ENCODE data around the gene NADK2. TPM values are rescaled to one million over a fixed set of nuclear protein-coding genes. Genes with fewer than 3 reads are reported as not detected.

NADK2 gene
- polyA plus RNA-seq, 1 donor = 50.6 TPM

DNA sequence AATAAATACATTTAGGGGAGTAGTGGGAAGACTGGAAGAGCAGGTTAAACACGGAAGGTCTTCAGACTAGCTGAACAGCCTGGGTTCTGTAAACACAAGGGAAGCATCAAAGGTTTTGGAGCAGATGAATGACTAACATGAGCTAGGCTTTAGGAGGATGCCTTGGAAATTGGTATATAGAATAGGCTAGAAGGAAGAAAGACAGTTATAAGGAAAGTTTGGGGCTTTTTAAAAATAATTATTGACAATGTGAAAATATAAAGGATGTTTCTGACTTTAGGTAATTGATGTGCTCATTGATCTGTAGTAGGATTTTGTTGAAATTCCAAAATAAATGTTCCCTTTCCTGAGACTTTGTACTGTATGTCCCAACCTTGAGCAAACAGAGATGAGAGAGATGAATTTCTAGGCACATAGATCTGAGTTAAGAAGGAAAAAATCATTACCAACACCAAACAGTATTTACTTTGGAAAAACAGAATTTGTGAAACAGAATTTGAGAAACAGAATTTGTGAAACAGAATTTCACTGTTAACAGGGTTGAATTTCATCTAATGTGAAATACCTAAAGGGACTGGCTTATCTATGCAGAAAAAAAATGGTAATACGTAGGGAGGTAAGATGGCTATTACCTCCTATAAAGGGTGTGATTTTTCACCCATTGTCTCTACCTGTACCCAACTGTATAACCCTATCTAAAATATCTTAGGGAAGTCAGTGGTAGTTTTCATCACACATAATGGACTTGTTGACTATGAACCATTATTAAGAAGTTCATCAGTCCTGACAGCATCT lies 61.0 kb downstream of the NADK2 start:
- H3K36me3 ChIP-seq (ENCODE audit: control insufficient read depth, insufficient read depth, low read length) = peaks cover 38% of the 10 kb centered on the region
- no peaks in the 10 kb centered on the region for H3K27me3 ChIP-seq (ENCODE audit: control insufficient read depth, insufficient read depth, low read length)
- no peak overlapping the region for H3K4me3 ChIP-seq (ENCODE audit: low read length)
- no peaks in the 10 kb centered on the region for H3K9me3 ChIP-seq (ENCODE audit: control insufficient read depth, low read depth, low read length)
- no peak for DNase-seq
- WGBS (ENCODE audit: insufficient coverage, low lambda C conversion rate) = 17% methylated on average over 1 of the region's 2 CpGs
- no peak overlapping the region for H3K27ac ChIP-seq (ENCODE audit: low read length)
- no peaks in the 10 kb centered on the region for H3K4me1 ChIP-seq (ENCODE audit: control insufficient read depth, insufficient read depth, low read length)

- WGBS (ENCODE audit: insufficient coverage, low lambda C conversion rate) = 68% methylated on average over 3 of the region's 4 CpGs
- no peak for DNase-seq
- Histone ChIP-seq H3K4me1 (ENCODE audit: control insufficient read depth, insufficient read depth, low read length) (no peaks in the 10 kb centered on the region), H3K4me3 (ENCODE audit: low read length) (no peak overlapping the region), H3K27ac (ENCODE audit: low read length) (no peak overlapping the region), H3K9me3 (ENCODE audit: control insufficient read depth, low read depth, low read length) (no peaks in the 10 kb centered on the region), H3K27me3 (ENCODE audit: control insufficient read depth, insufficient read depth, low read length) (no peaks in the 10 kb centered on the region), H3K36me3 (ENCODE audit: control insufficient read depth, insufficient read depth, low read length) (peaks cover 38% of the 10 kb centered on the region)
Observed at GRCh38 chr5:36179950-36180349, 61.8 kb downstream of the NADK2 start.

DNA sequence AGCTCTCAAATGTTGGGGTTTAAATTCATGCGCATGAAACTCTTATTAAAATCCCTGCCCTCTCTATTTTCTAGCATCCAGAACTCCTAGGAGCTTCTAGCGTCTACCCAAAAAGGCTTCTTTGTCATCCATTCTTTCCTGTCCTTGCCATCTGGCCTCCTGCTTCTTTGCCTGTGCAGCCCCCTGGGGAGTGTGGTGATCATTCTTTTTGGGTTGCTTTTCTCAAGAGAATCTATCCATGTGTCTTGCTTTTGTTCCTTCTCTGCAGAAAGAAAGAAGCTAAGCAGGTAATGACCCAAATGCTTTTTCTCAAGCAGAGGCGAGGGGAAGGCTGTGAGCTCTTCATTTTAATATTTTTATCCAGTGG lies 63.2 kb downstream of the NADK2 start:
- Histone ChIP-seq H3K9me3 (ENCODE audit: control insufficient read depth, low read depth, low read length) (no peaks in the 10 kb centered on the region), H3K4me1 (ENCODE audit: control insufficient read depth, insufficient read depth, low read length) (no peaks in the 10 kb centered on the region), H3K4me3 (ENCODE audit: low read length) (no peak overlapping the region), H3K36me3 (ENCODE audit: control insufficient read depth, insufficient read depth, low read length) (peaks cover 52% of the 10 kb centered on the region), H3K27ac (ENCODE audit: low read length) (no peak overlapping the region), H3K27me3 (ENCODE audit: control insufficient read depth, insufficient read depth, low read length) (no peaks in the 10 kb centered on the region)
- DNase-seq = no peak
- no CpG with 5 or more reads among the region's 3 CpGs for WGBS (ENCODE audit: insufficient coverage, low lambda C conversion rate)

GRCh38 chr5:36177715-36178523 lies 63.8 kb downstream of the NADK2 start:
- Histone ChIP-seq H3K4me3 (ENCODE audit: low read length) (no peak overlapping the region), H3K27ac (ENCODE audit: low read length) (no peak overlapping the region), H3K27me3 (ENCODE audit: control insufficient read depth, insufficient read depth, low read length) (no peaks in the 10 kb centered on the region), H3K36me3 (ENCODE audit: control insufficient read depth, insufficient read depth, low read length) (peaks cover 58% of the 10 kb centered on the region), H3K4me1 (ENCODE audit: control insufficient read depth, insufficient read depth, low read length) (no peaks in the 10 kb centered on the region), H3K9me3 (ENCODE audit: control insufficient read depth, low read depth, low read length) (no peaks in the 10 kb centered on the region)
- DNase-seq = peak in 1 of 2 donors; percentile 21
- 33% methylated on average over 1 of the region's 2 CpGs for WGBS (ENCODE audit: insufficient coverage, low lambda C conversion rate)

DNA sequence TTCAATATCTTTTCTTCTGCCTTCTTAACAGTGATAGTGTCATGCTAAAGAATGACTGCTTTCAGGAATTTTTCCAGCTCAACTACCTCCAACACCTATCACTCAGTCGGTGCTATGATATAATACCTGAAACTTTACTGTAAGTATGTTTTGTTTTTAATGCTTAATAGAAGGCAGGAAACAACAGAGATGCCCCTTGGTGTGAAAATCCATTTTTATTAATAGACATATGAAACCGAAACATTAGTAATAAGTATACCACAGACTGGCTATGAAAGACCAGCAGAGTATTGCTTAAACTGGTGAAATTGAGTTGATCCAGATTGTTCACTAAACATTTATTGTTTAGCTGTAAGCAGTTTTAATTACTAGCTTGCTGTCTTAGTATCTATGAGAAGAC lies 64.6 kb downstream of the NADK2 start:
- DNase-seq = no peak
- no peaks in the 10 kb centered on the region for H3K9me3 ChIP-seq (ENCODE audit: control insufficient read depth, low read depth, low read length)
- no peak overlapping the region for H3K27ac ChIP-seq (ENCODE audit: low read length)
- WGBS (ENCODE audit: insufficient coverage, low lambda C conversion rate) = 90% methylated on average over 2 of the region's 2 CpGs
- H3K36me3 ChIP-seq (ENCODE audit: control insufficient read depth, insufficient read depth, low read length) = peaks cover 64% of the 10 kb centered on the region
- H3K27me3 ChIP-seq (ENCODE audit: control insufficient read depth, insufficient read depth, low read length) = no peaks in the 10 kb centered on the region
- H3K4me3 ChIP-seq (ENCODE audit: low read length) = no peak overlapping the region
- H3K4me1 ChIP-seq (ENCODE audit: control insufficient read depth, insufficient read depth, low read length) = no peaks in the 10 kb centered on the region

DNA sequence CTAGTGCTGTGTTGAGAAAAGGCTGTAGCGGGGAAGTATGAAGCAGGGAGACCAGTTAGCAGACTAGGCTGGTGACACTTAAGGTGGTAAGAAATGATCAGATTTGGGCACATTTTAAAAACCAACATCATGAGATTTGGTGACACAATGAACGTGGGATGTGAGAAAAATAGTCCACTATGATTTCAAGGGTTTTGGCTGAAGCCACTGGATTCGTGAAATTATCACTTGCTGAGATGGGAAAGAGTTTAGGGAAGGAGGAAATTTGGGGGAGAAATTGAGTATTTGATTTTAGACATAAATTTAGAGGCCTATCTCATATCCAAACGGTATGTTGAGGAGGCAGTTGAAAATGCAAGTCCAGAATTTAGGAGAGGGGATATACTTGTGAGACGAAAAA lies 66.7 kb downstream of the NADK2 start:
- WGBS (ENCODE audit: insufficient coverage, low lambda C conversion rate) = 88% methylated on average over 3 of the region's 5 CpGs
- Histone ChIP-seq H3K27ac (ENCODE audit: low read length) (no peak overlapping the region), H3K4me3 (ENCODE audit: low read length) (no peak overlapping the region), H3K36me3 (ENCODE audit: control insufficient read depth, insufficient read depth, low read length) (peaks cover 63% of the 10 kb centered on the region), H3K4me1 (ENCODE audit: control insufficient read depth, insufficient read depth, low read length) (no peaks in the 10 kb centered on the region), H3K27me3 (ENCODE audit: control insufficient read depth, insufficient read depth, low read length) (no peaks in the 10 kb centered on the region), H3K9me3 (ENCODE audit: control insufficient read depth, low read depth, low read length) (no peaks in the 10 kb centered on the region)
- no peak for DNase-seq

DNA sequence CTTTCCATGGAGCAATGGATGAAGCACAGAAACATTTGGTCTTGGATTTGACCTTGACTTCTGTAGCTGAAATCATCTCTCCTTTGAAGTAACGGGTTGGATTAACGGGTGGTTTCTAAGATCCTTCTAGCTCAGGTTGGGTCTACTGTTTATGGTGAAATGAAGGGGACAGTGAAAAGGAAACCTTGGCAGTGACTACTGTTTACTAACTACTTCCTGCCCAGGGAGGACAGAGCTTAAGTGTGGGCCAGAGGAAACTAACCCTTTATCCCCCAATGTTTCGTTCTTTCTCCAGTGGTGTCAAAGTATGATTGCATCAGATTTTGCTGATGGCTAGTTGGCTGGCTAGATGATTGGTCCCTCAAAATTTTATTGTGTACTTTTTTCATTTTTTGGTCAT lies 67.6 kb downstream of the NADK2 start:
- H3K36me3 ChIP-seq (ENCODE audit: control insufficient read depth, insufficient read depth, low read length) = peaks cover 67% of the 10 kb centered on the region
- H3K9me3 ChIP-seq (ENCODE audit: control insufficient read depth, low read depth, low read length) = no peaks in the 10 kb centered on the region
- DNase-seq = no peak
- no peak overlapping the region for H3K4me3 ChIP-seq (ENCODE audit: low read length)
- no peaks in the 10 kb centered on the region for H3K4me1 ChIP-seq (ENCODE audit: control insufficient read depth, insufficient read depth, low read length)
- WGBS (ENCODE audit: insufficient coverage, low lambda C conversion rate) = no CpG with 5 or more reads among the region's 3 CpGs
- no peaks in the 10 kb centered on the region for H3K27me3 ChIP-seq (ENCODE audit: control insufficient read depth, insufficient read depth, low read length)
- no peak overlapping the region for H3K27ac ChIP-seq (ENCODE audit: low read length)

GRCh38 chr5:36173426-36173825 lies 68.3 kb downstream of the NADK2 start:
- Histone ChIP-seq H3K27ac (ENCODE audit: low read length) (no peak overlapping the region), H3K4me3 (ENCODE audit: low read length) (no peak overlapping the region), H3K36me3 (ENCODE audit: control insufficient read depth, insufficient read depth, low read length) (peaks cover 69% of the 10 kb centered on the region), H3K27me3 (ENCODE audit: control insufficient read depth, insufficient read depth, low read length) (no peaks in the 10 kb centered on the region), H3K4me1 (ENCODE audit: control insufficient read depth, insufficient read depth, low read length) (no peaks in the 10 kb centered on the region), H3K9me3 (ENCODE audit: control insufficient read depth, low read depth, low read length) (no peaks in the 10 kb centered on the region)
- DNase-seq = no peak
- WGBS (ENCODE audit: insufficient coverage, low lambda C conversion rate) = 100% methylated on average over 1 of the region's 2 CpGs

GRCh38 chr5:36172599-36172998 lies 69.1 kb downstream of the NADK2 start:
- no peak overlapping the region for H3K4me3 ChIP-seq (ENCODE audit: low read length)
- peaks cover 71% of the 10 kb centered on the region for H3K36me3 ChIP-seq (ENCODE audit: control insufficient read depth, insufficient read depth, low read length)
- no peaks in the 10 kb centered on the region for H3K4me1 ChIP-seq (ENCODE audit: control insufficient read depth, insufficient read depth, low read length)
- no peaks in the 10 kb centered on the region for H3K27me3 ChIP-seq (ENCODE audit: control insufficient read depth, insufficient read depth, low read length)
- WGBS (ENCODE audit: insufficient coverage, low lambda C conversion rate) = no CpG with 5 or more reads among the region's 1 CpG
- DNase-seq = no peak
- no peaks in the 10 kb centered on the region for H3K9me3 ChIP-seq (ENCODE audit: control insufficient read depth, low read depth, low read length)
- H3K27ac ChIP-seq (ENCODE audit: low read length) = no peak overlapping the region

- DNase-seq = no peak
- no peak overlapping the region for H3K4me3 ChIP-seq (ENCODE audit: low read length)
- no CpG with 5 or more reads among the region's 5 CpGs for WGBS (ENCODE audit: insufficient coverage, low lambda C conversion rate)
- H3K36me3 ChIP-seq (ENCODE audit: control insufficient read depth, insufficient read depth, low read length) = peaks cover 80% of the 10 kb centered on the region
- H3K4me1 ChIP-seq (ENCODE audit: control insufficient read depth, insufficient read depth, low read length) = no peaks in the 10 kb centered on the region
- H3K27ac ChIP-seq (ENCODE audit: low read length) = no peak overlapping the region
- H3K9me3 ChIP-seq (ENCODE audit: control insufficient read depth, low read depth, low read length) = no peaks in the 10 kb centered on the region
- H3K27me3 ChIP-seq (ENCODE audit: control insufficient read depth, insufficient read depth, low read length) = no peaks in the 10 kb centered on the region
Observed at GRCh38 chr5:36170832-36171424, 70.8 kb downstream of the NADK2 start.
